Activated T-helper 2 cell treated with anti-CD3 and anti-CD28 coated beads, Interferon-gamma antibody, Interleukin-2, Interleukin-4, amounts not matched to agents 10 μg/mL and 5 μg/mL and 100 μg/mL, durations not matched to agents 14 hours and 24 hours and 36 hours (primary cell): Measurements from ENCODE around the gene ARHGAP32. TPM values are rescaled to one million over a fixed set of nuclear protein-coding genes. Genes with fewer than 3 reads are reported as not detected.

Experiments used
- DNase-seq: peaks from one replicate; pipeline ENCODE4 v3.0.0; 2021; ENCODE audit warnings: low spot score
- H3K27ac Mint-ChIP-seq: one replicate; pipeline ENCODE4 v1.8.0; 2021; ENCODE audit warnings: mixed read lengths
- H3K27me3 Mint-ChIP-seq: one replicate; pipeline ENCODE4 v1.8.0; 2021; ENCODE audit warnings: low read depth, mixed read lengths
- H3K36me3 Mint-ChIP-seq: one replicate; pipeline ENCODE4 v1.8.0; 2021; ENCODE audit warnings: low read depth, mixed read lengths
- H3K4me1 Mint-ChIP-seq: one replicate; pipeline ENCODE4 v1.8.0; 2021; ENCODE audit warnings: low read depth, mixed read lengths
- H3K4me3 Mint-ChIP-seq: one replicate; pipeline ENCODE4 v1.8.0; 2021; ENCODE audit warnings: low read depth, mild to moderate bottlenecking, moderate library complexity, mixed read lengths
- H3K9me3 Mint-ChIP-seq: one replicate; pipeline ENCODE4 v1.8.0; 2021; ENCODE audit warnings: mixed read lengths
- intact Hi-C: fragments of 100-400 bp; cut with micrococcal nuclease; formaldehyde crosslinking; loops from one replicate; pipeline ENCODE4 v1.15.1; 2023
- total RNA-seq: library from RNA; stranded (reverse); gene quantifications from 2 replicates; pipeline ENCODE4 v1.2.3, GENCODE V29; 2022

ARHGAP32 gene
- total RNA-seq, 1 donor from 2014 or later, result 4.6 TPM

- DNase-seq, result no peak
- Mint-ChIP-seq H3K4me3 (no peak overlapping the region), H3K27ac (no peak overlapping the region), H3K9me3 (no peaks in the 10 kb centered on the region), H3K4me1 (no peaks in the 10 kb centered on the region), H3K36me3 (no peaks in the 10 kb centered on the region), H3K27me3 (peaks cover 35% of the 10 kb centered on the region)
- intact Hi-C loops, result no loop called here
Observed at GRCh38 chr11:128949791-128950454, 242.2 kb downstream of the ARHGAP32 start.

GRCh38 chr11:128948583-128948982 lies 243.5 kb downstream of the ARHGAP32 start:
- Mint-ChIP-seq H3K27me3 (peaks cover 36% of the 10 kb centered on the region), H3K4me3 (no peak overlapping the region), H3K4me1 (no peaks in the 10 kb centered on the region), H3K36me3 (no peaks in the 10 kb centered on the region), H3K27ac (no peak overlapping the region), H3K9me3 (no peaks in the 10 kb centered on the region)
- no peak for DNase-seq
- intact Hi-C loops, result no loop called here

GRCh38 chr11:128947773-128948172 lies 244.4 kb downstream of the ARHGAP32 start:
- no peak overlapping the region for H3K27ac Mint-ChIP-seq
- H3K27me3 Mint-ChIP-seq, result peaks cover 28% of the 10 kb centered on the region
- H3K36me3 Mint-ChIP-seq, result no peaks in the 10 kb centered on the region
- H3K9me3 Mint-ChIP-seq, result no peaks in the 10 kb centered on the region
- DNase-seq, result no peak
- intact Hi-C loops, result no loop called here
- no peaks in the 10 kb centered on the region for H3K4me1 Mint-ChIP-seq
- no peak overlapping the region for H3K4me3 Mint-ChIP-seq

- Mint-ChIP-seq H3K9me3 (no peaks in the 10 kb centered on the region), H3K36me3 (no peaks in the 10 kb centered on the region), H3K4me1 (no peaks in the 10 kb centered on the region), H3K27me3 (peaks cover 25% of the 10 kb centered on the region), H3K27ac (no peak overlapping the region), H3K4me3 (no peak overlapping the region)
- no peak for DNase-seq
- intact Hi-C loops, result no loop called here
Observed at GRCh38 chr11:128946648-128947047, 245.5 kb downstream of the ARHGAP32 start.

- intact Hi-C loops, result no loop called here
- no peak overlapping the region for H3K27ac Mint-ChIP-seq
- H3K9me3 Mint-ChIP-seq, result no peaks in the 10 kb centered on the region
- no peak for DNase-seq
- H3K4me3 Mint-ChIP-seq, result no peak overlapping the region
- H3K4me1 Mint-ChIP-seq, result no peaks in the 10 kb centered on the region
- H3K36me3 Mint-ChIP-seq, result no peaks in the 10 kb centered on the region
- H3K27me3 Mint-ChIP-seq, result peaks cover 15% of the 10 kb centered on the region
Observed at GRCh38 chr11:128943428-128943976, 248.6 kb downstream of the ARHGAP32 start.

GRCh38 chr11:128942817-128943427 lies 249.2 kb downstream of the ARHGAP32 start, which contains the start of gene TP53AIP1:
Gene TP53AIP1, minus strand, starts transcription at chr11:128942871. Its CDS starts 5,053 bp downstream, at chr11:128937818.
- Mint-ChIP-seq H3K9me3 (no peaks in the 10 kb centered on the region), H3K27me3 (peaks cover 11% of the 10 kb centered on the region), H3K4me3 (no peak within 1 kb of the TSS), H3K27ac (no peak within 1 kb of the TSS), H3K36me3 (no peaks in the 10 kb centered on the region), H3K4me1 (no peaks in the 10 kb centered on the region)
- intact Hi-C loops, result no loop called here
- no peak for DNase-seq

GRCh38 chr11:128942272-128942612 lies 249.9 kb downstream of the ARHGAP32 start:
- Mint-ChIP-seq H3K27me3 (peaks cover 7% of the 10 kb centered on the region), H3K9me3 (no peaks in the 10 kb centered on the region), H3K4me1 (no peaks in the 10 kb centered on the region), H3K36me3 (no peaks in the 10 kb centered on the region), H3K4me3 (no peak overlapping the region), H3K27ac (no peak overlapping the region)
- intact Hi-C loops, result no loop called here
- no peak for DNase-seq

- intact Hi-C loops, result no loop called here
- Mint-ChIP-seq H3K27me3 (peaks cover 7% of the 10 kb centered on the region), H3K9me3 (no peaks in the 10 kb centered on the region), H3K4me1 (no peaks in the 10 kb centered on the region), H3K4me3 (no peak overlapping the region), H3K27ac (no peak overlapping the region), H3K36me3 (no peaks in the 10 kb centered on the region)
- DNase-seq, result no peak
Observed at GRCh38 chr11:128941573-128942271, 250.4 kb downstream of the ARHGAP32 start.

- H3K4me1 Mint-ChIP-seq, result no peaks in the 10 kb centered on the region
- no peaks in the 10 kb centered on the region for H3K36me3 Mint-ChIP-seq
- H3K4me3 Mint-ChIP-seq, result no peak overlapping the region
- intact Hi-C loops, result no loop called here
- no peak overlapping the region for H3K27ac Mint-ChIP-seq
- no peak for DNase-seq
- no peaks in the 10 kb centered on the region for H3K9me3 Mint-ChIP-seq
- H3K27me3 Mint-ChIP-seq, result peaks cover 7% of the 10 kb centered on the region
Observed at GRCh38 chr11:128941110-128941509, 251.0 kb downstream of the ARHGAP32 start.

- Mint-ChIP-seq H3K4me1 (no peaks in the 10 kb centered on the region), H3K4me3 (no peak overlapping the region), H3K27me3 (peaks cover 7% of the 10 kb centered on the region), H3K27ac (no peak overlapping the region), H3K36me3 (no peaks in the 10 kb centered on the region), H3K9me3 (no peaks in the 10 kb centered on the region)
- DNase-seq, result no peak
- intact Hi-C loops, result no loop called here
Observed at GRCh38 chr11:128940603-128941002, 251.5 kb downstream of the ARHGAP32 start.

GRCh38 chr11:128940156-128940555 lies 252.0 kb downstream of the ARHGAP32 start:
- Mint-ChIP-seq H3K4me3 (no peak overlapping the region), H3K36me3 (no peaks in the 10 kb centered on the region), H3K4me1 (no peaks in the 10 kb centered on the region), H3K9me3 (no peaks in the 10 kb centered on the region), H3K27ac (no peak overlapping the region), H3K27me3 (peaks cover 7% of the 10 kb centered on the region)
- intact Hi-C loops, result no loop called here
- no peak for DNase-seq

- intact Hi-C loops, result no loop called here
- Mint-ChIP-seq H3K9me3 (no peaks in the 10 kb centered on the region), H3K27me3 (peaks cover 3% of the 10 kb centered on the region), H3K36me3 (no peaks in the 10 kb centered on the region), H3K27ac (no peak overlapping the region), H3K4me3 (no peak overlapping the region), H3K4me1 (no peaks in the 10 kb centered on the region)
- DNase-seq, result no peak
Observed at GRCh38 chr11:128939591-128939990, 252.5 kb downstream of the ARHGAP32 start.
